ENCODE measurements around the gene GALNTL6.

GALNTL6 gene

DNA sequence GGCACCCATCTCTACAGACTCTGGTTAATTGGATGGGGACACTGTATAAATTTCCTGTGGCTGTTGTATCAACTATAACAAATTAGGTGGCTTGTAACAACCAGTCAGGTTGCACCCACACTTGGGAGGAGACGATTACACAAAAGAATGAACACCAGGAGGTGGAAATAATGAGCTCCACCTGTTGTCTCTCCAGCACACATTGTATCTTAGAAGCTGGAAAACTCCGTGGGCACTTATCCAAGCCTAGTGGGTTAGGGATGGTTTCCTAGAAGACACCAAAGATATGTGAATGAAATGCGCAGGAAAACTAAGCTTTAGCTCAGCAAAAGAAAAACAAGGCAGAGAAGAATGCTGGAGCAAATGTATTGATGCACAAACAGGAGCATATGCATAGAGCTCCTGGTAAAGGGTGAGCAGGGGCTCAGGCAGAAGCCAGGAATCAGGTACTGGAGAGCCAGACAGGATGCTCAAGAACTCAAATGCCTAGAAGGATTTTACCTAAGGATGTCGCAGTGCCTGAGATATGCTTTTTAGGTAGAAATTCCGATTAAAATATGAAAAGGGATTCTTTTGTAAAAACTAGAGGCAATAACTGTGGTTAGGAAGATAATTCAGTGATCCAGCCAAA, 111.7 kb downstream of the GALNTL6 start:
- TF ChIP-seq, protein P1, sequence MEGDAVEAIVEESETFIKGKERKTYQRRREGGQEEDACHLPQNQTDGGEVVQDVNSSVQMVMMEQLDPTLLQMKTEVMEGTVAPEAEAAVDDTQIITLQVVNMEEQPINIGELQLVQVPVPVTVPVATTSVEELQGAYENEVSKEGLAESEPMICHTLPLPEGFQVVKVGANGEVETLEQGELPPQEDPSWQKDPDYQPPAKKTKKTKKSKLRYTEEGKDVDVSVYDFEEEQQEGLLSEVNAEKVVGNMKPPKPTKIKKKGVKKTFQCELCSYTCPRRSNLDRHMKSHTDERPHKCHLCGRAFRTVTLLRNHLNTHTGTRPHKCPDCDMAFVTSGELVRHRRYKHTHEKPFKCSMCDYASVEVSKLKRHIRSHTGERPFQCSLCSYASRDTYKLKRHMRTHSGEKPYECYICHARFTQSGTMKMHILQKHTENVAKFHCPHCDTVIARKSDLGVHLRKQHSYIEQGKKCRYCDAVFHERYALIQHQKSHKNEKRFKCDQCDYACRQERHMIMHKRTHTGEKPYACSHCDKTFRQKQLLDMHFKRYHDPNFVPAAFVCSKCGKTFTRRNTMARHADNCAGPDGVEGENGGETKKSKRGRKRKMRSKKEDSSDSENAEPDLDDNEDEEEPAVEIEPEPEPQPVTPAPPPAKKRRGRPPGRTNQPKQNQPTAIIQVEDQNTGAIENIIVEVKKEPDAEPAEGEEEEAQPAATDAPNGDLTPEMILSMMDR (IDR thresholded peaks at IDR 0.05; ENCODE audit: insufficient read depth, missing control alignments): no peak
- DNase-seq (ENCODE audit: insufficient read length, low spot score): no peak
- no peak for FAIRE-seq

- DNase-seq (ENCODE audit: insufficient read length, low spot score) (no peak), FAIRE-seq (no peak)
- TF ChIP-seq, protein P1 (IDR thresholded peaks at IDR 0.05; ENCODE audit: insufficient read depth, missing control alignments): no peak
These were observed 115.1 kb downstream of the GALNTL6 start for GRCh38 chr4:171928336-171928735.

GRCh38 chr4:171929477-171929876, 116.3 kb downstream of the GALNTL6 start:
- TF ChIP-seq, protein P1 (IDR thresholded peaks at IDR 0.05; ENCODE audit: insufficient read depth, missing control alignments): no peak

DNA sequence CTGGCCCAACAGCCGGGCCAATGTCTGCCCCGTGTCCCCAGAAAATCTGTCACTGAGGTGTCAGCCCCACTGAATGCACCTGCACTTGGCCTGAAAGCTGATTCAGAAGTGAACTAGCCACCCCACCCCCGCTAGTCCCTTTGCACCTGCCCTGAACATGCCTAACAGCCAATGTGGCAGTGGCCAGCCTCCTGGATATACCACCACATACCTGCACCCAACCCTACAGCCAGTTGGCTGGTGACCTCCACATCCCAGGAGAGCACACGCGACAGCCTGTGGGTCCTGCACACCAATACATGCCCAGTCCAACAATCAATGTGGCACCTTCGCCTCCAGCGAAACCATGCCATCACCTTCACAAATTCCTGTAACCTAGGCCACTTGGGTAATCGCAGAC, 116.7 kb downstream of the GALNTL6 start:
- TF ChIP-seq, protein P1 (IDR thresholded peaks at IDR 0.05; ENCODE audit: insufficient read depth, missing control alignments): no peak
- no peak for DNase-seq (ENCODE audit: insufficient read length, low spot score)
- no peak for FAIRE-seq

More at GRCh38 chr4:171929477-171929876, 116.3 kb downstream of the GALNTL6 start:
- FAIRE-seq (no peak), DNase-seq (ENCODE audit: insufficient read length, low spot score) (no peak)

- TF ChIP-seq, protein P1 (IDR thresholded peaks at IDR 0.05; ENCODE audit: insufficient read depth, missing control alignments): no peak
- FAIRE-seq: no peak
- DNase-seq (ENCODE audit: insufficient read length, low spot score): no peak
These were observed 119.0 kb downstream of the GALNTL6 start for GRCh38 chr4:171932238-171932637.

DNA sequence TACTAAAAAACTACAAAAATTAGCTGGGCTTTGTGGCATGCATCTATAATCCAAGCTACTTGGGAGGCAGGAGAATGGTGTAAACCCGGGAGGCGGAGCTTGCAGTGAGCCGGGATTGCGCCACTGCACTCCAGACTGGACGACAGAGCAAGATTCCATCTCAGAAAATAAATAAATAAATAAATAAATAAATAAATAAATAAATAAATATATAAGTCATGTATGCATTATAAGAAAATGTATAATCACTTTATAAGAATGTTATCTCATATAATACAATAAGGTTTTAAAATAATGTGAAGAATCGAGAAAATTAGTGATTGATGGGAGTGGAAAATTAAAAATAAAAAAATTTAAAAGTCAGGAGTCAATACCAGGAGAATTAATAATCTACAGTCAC, 127.5 kb downstream of the GALNTL6 start:
- TF ChIP-seq, protein P1 (IDR thresholded peaks at IDR 0.05; ENCODE audit: insufficient read depth, missing control alignments): no peak
- DNase-seq (ENCODE audit: insufficient read length, low spot score) (no peak), FAIRE-seq (no peak)

DNA sequence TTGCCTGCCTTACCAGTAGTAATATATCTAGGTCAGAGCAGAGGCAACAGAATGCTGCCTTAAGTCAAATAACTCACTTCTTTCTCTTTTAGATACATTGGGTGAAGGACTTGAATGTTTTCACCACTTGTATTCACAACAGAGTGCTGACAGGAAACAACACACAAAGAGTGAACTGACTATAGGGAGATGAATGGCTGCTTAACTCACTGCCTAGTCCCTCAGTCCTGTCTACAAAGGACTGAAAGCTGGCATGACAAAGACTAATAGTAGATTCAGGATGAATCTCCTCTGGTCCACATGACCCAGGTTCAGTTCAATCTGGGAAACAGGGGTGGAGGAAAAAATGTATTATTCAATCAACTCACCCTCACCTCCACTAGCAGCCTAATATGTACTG, 134.2 kb downstream of the GALNTL6 start:
- no peak for DNase-seq (ENCODE audit: insufficient read length, low spot score)
- FAIRE-seq: no peak
- TF ChIP-seq, protein P1 (IDR thresholded peaks at IDR 0.05; ENCODE audit: insufficient read depth, missing control alignments): no peak

Data from D721Med (cell line).